ENCODE data around the gene MRPS6.

The MRPS6 gene

DNA sequence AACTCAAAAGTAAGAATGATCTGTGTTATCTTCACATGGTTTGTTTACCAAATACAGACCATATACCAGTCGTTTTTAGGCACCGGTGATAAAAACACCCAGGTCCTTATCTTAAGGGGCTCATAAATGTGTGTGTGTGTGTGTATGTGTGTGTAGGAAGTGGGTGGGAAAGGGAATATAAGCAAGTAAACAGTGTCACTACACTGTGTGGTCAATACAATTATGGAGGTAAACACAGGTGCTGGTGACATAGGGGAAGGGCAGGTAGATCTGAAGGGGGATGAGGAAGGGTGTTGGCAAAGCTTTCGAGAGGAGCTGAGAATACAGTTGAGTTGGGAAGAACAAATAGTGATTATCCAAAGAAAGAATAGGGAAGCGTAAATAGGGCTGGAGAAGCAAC is 19.1 kb upstream of the MRPS6 start:
- TF ChIP-seq POLR2AphosphoS5 (IDR thresholded peaks at IDR 0.05; ENCODE audit: low read depth, low read length), result no peak
- TF ChIP-seq, protein P1, sequence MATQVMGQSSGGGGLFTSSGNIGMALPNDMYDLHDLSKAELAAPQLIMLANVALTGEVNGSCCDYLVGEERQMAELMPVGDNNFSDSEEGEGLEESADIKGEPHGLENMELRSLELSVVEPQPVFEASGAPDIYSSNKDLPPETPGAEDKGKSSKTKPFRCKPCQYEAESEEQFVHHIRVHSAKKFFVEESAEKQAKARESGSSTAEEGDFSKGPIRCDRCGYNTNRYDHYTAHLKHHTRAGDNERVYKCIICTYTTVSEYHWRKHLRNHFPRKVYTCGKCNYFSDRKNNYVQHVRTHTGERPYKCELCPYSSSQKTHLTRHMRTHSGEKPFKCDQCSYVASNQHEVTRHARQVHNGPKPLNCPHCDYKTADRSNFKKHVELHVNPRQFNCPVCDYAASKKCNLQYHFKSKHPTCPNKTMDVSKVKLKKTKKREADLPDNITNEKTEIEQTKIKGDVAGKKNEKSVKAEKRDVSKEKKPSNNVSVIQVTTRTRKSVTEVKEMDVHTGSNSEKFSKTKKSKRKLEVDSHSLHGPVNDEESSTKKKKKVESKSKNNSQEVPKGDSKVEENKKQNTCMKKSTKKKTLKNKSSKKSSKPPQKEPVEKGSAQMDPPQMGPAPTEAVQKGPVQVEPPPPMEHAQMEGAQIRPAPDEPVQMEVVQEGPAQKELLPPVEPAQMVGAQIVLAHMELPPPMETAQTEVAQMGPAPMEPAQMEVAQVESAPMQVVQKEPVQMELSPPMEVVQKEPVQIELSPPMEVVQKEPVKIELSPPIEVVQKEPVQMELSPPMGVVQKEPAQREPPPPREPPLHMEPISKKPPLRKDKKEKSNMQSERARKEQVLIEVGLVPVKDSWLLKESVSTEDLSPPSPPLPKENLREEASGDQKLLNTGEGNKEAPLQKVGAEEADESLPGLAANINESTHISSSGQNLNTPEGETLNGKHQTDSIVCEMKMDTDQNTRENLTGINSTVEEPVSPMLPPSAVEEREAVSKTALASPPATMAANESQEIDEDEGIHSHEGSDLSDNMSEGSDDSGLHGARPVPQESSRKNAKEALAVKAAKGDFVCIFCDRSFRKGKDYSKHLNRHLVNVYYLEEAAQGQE (IDR thresholded peaks at IDR 0.05; ENCODE audit: insufficient read depth in 1 of 2, low read depth in 2 of 2, low read length in 2 of 2), result no peak
- TF ChIP-seq TAF1 (IDR thresholded peaks at IDR 0.05; ENCODE audit: borderline replicate concordance, insufficient read depth, low read length), result no peak
- no peak for TF ChIP-seq SIN3A (IDR thresholded peaks at IDR 0.05; ENCODE audit: borderline replicate concordance, insufficient read depth, low read length)
- no peak for TF ChIP-seq FOXP2 (optimal IDR thresholded peaks at IDR 0.05; ENCODE audit: borderline replicate concordance, extremely low read depth, extremely low read length, insufficient read depth)

GRCh38 chr21:34055615-34056014 is 17.8 kb upstream of the MRPS6 start:
- no peak for TF ChIP-seq SIN3A (IDR thresholded peaks at IDR 0.05; ENCODE audit: borderline replicate concordance, insufficient read depth, low read length)
- no peak for TF ChIP-seq FOXP2 (optimal IDR thresholded peaks at IDR 0.05; ENCODE audit: borderline replicate concordance, extremely low read depth, extremely low read length, insufficient read depth)
- TF ChIP-seq, protein P1 (IDR thresholded peaks at IDR 0.05; ENCODE audit: insufficient read depth in 1 of 2, low read depth in 2 of 2, low read length in 2 of 2), result no peak
- TF ChIP-seq POLR2AphosphoS5 (IDR thresholded peaks at IDR 0.05; ENCODE audit: low read depth, low read length), result no peak
- no peak for TF ChIP-seq TAF1 (IDR thresholded peaks at IDR 0.05; ENCODE audit: borderline replicate concordance, insufficient read depth, low read length)

GRCh38 chr21:34061983-34062382 is 11.4 kb upstream of the MRPS6 start:
- no peak for TF ChIP-seq SIN3A (IDR thresholded peaks at IDR 0.05; ENCODE audit: borderline replicate concordance, insufficient read depth, low read length)
- TF ChIP-seq POLR2AphosphoS5 (IDR thresholded peaks at IDR 0.05; ENCODE audit: low read depth, low read length), result no peak
- no peak for TF ChIP-seq TAF1 (IDR thresholded peaks at IDR 0.05; ENCODE audit: borderline replicate concordance, insufficient read depth, low read length)

DNA sequence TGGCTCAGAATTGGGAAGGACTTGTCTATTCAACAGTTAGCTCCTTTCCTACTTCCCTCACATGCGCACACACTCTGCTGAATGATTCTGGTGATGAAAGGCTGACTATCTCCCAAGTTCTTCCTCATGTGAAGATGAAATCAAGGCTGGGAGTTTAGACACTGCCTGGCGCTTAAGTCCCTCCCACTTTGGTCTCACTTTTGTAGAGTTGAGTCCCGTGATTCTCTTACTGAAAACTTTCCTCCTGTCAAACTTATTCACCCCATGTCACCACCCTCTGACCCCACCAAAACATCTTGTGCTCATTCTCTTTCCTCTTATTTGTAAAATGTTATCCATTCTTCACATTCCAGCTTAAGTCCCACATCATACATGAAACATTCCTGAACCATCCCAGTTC is 8.4 kb upstream of the MRPS6 start:
- TF ChIP-seq, protein P1 (IDR thresholded peaks at IDR 0.05; ENCODE audit: insufficient read depth in 1 of 2, low read depth in 2 of 2, low read length in 2 of 2), result no peak
- TF ChIP-seq SIN3A (IDR thresholded peaks at IDR 0.05; ENCODE audit: borderline replicate concordance, insufficient read depth, low read length) (no peak), TAF1 (IDR thresholded peaks at IDR 0.05; ENCODE audit: borderline replicate concordance, insufficient read depth, low read length) (no peak), FOXP2 (optimal IDR thresholded peaks at IDR 0.05; ENCODE audit: borderline replicate concordance, extremely low read depth, extremely low read length, insufficient read depth) (no peak), POLR2AphosphoS5 (IDR thresholded peaks at IDR 0.05; ENCODE audit: low read depth, low read length) (no peak)

GRCh38 chr21:34071683-34072082 is 1.7 kb upstream of the MRPS6 start:
- no peak for TF ChIP-seq POLR2AphosphoS5 (IDR thresholded peaks at IDR 0.05; ENCODE audit: low read depth, low read length)
- TF ChIP-seq FOXP2 (optimal IDR thresholded peaks at IDR 0.05; ENCODE audit: borderline replicate concordance, extremely low read depth, extremely low read length, insufficient read depth), result no peak
- no peak for TF ChIP-seq TAF1 (IDR thresholded peaks at IDR 0.05; ENCODE audit: borderline replicate concordance, insufficient read depth, low read length)
- TF ChIP-seq, protein P1 (IDR thresholded peaks at IDR 0.05; ENCODE audit: insufficient read depth in 1 of 2, low read depth in 2 of 2, low read length in 2 of 2), result no peak
- no peak for TF ChIP-seq SIN3A (IDR thresholded peaks at IDR 0.05; ENCODE audit: borderline replicate concordance, insufficient read depth, low read length)

Measured in PFSK-1 (cell line).